ENCODE results near the gene GPR26.

GPR26 gene

GRCh38 chr10:123663522-123663921, 2.6 kb upstream of the GPR26 start:
- no peak for TF ChIP-seq CTCF (IDR thresholded peaks at IDR 0.05; ENCODE audit: control insufficient read depth, insufficient read depth, low read depth, low read length, missing control alignments)
- no peak for DNase-seq (ENCODE audit: low read depth)
- H3K4me3 ChIP-seq (ENCODE audit: control insufficient read depth, low read depth, low read length), result no peak overlapping the region

GRCh38 chr10:123665491-123666286, 466 bp upstream of the GPR26 start:
- no peak for DNase-seq (ENCODE audit: low read depth)
- no peak for TF ChIP-seq CTCF (IDR thresholded peaks at IDR 0.05; ENCODE audit: control insufficient read depth, insufficient read depth, low read depth, low read length, missing control alignments)
- no peak overlapping the region for H3K4me3 ChIP-seq (ENCODE audit: control insufficient read depth, low read depth, low read length)

GRCh38 chr10:123669886-123670285, 3.7 kb downstream of the GPR26 start:
- DNase-seq (ENCODE audit: low read depth), result no peak
- TF ChIP-seq CTCF (IDR thresholded peaks at IDR 0.05; ENCODE audit: control insufficient read depth, insufficient read depth, low read depth, low read length, missing control alignments), result no peak
- no peak overlapping the region for H3K4me3 ChIP-seq (ENCODE audit: control insufficient read depth, low read depth, low read length)

DNA sequence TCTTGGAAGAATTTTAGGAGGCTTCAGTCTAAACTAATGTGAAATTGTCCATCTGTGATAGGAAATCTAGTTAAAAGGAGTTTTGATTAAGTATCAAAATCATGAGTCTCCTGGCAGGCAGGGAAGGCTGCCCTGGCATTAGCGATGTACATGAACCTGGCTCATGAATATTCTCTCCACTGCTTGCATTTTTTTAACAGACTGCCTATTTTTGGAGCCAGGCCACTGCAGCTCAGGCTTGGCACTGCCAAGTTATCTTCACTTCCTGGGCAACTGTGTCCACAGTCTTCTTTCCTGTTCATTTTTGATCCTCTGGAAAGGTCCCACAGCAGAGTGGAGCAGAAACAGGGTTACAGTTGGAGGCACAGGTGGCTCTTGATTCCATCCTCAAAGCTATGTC, 7.0 kb downstream of the GPR26 start:
- no peak for DNase-seq (ENCODE audit: low read depth)
- no peak overlapping the region for H3K4me3 ChIP-seq (ENCODE audit: control insufficient read depth, low read depth, low read length)
- TF ChIP-seq CTCF (IDR thresholded peaks at IDR 0.05; ENCODE audit: control insufficient read depth, insufficient read depth, low read depth, low read length, missing control alignments), result no peak

DNA sequence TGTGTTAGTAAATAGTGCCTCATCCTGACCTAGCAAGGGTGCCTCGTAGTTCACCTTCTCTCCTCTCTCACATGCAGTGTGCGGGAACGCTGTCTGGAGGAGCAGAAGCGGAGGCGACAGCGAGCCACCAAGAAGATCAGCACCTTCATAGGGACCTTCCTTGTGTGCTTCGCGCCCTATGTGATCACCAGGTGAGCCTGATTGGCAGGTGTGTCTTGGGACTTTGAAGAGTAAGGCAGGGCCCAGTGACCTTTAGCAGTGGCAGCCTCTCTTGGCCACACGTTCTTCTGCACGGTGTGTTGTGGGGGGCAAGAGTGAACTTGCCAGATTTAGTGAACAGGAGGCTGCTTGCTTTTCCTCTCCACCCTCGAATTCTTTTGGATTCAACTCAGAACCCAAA, 8.6 kb downstream of the GPR26 start:
- no peak overlapping the region for H3K4me3 ChIP-seq (ENCODE audit: control insufficient read depth, low read depth, low read length)
- no peak for DNase-seq (ENCODE audit: low read depth)
- TF ChIP-seq CTCF (IDR thresholded peaks at IDR 0.05; ENCODE audit: control insufficient read depth, insufficient read depth, low read depth, low read length, missing control alignments), result no peak

GRCh38 chr10:123675811-123676210, 9.7 kb downstream of the GPR26 start:
- no peak for TF ChIP-seq CTCF (IDR thresholded peaks at IDR 0.05; ENCODE audit: control insufficient read depth, insufficient read depth, low read depth, low read length, missing control alignments)
- DNase-seq (ENCODE audit: low read depth), result no peak
- no peak overlapping the region for H3K4me3 ChIP-seq (ENCODE audit: control insufficient read depth, low read depth, low read length)
